GM19035 (cell line): ENCODE results near the gene TMEM115.
"Not testable (repeated sequence)": the region's sequence is repeated elsewhere in the genome, so short reads cannot be mapped to it uniquely, and the experiment has no call there.

Source experiments
- ATAC-seq: cut with Tn5 transposase; IDR thresholded peaks from one replicate; pipeline ENCODE4 v1.9.1; 2021; ENCODE audit not compliant: unreplicated experiment

Gene TMEM115

GRCh38 chr3:50319181-50319893 is 40.0 kb downstream of the TMEM115 start:
- ATAC-seq = no peak

DNA sequence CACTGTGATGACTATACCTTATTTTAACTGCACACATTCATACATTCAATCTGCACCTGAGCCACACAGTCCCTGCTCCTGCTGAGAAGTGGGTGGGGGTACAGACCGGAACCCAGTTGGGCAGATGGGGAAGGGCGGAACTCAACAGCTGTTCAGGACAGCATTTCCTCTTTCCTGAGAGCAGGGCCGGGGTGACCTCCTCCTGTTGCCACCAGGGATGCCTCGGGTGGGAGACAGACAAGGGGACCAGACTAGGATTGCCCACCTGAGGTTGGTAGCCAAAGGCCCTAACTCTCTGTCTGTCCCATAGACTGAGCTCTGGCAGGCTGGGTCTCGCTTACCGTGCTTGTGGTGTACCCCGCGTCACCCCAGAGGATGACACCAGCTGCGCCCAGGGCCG is 40.7 kb downstream of the TMEM115 start:
- no peak for ATAC-seq

GRCh38 chr3:50318163-50318562 is 41.2 kb downstream of the TMEM115 start:
- ATAC-seq = no peak

DNA sequence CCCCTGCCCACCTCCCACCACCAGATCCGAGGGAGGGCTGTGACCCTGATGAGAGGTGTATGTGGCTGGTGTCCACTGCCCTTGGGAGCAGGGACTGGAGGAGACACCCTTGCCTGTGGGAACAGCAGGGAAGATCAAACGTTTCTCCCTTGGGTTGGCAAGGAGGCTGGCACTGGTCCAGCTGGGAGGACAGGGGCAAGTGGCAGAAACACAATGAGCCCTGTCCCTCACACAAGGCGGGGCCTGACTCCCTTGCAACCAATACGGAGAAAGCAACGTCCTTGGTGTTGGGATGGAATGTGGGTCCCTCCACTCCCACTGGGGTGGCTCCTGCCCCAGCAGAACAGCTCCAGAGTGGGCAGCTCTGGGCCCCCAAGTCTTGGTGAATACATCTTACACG is 42.0 kb downstream of the TMEM115 start:
- no peak for ATAC-seq

DNA sequence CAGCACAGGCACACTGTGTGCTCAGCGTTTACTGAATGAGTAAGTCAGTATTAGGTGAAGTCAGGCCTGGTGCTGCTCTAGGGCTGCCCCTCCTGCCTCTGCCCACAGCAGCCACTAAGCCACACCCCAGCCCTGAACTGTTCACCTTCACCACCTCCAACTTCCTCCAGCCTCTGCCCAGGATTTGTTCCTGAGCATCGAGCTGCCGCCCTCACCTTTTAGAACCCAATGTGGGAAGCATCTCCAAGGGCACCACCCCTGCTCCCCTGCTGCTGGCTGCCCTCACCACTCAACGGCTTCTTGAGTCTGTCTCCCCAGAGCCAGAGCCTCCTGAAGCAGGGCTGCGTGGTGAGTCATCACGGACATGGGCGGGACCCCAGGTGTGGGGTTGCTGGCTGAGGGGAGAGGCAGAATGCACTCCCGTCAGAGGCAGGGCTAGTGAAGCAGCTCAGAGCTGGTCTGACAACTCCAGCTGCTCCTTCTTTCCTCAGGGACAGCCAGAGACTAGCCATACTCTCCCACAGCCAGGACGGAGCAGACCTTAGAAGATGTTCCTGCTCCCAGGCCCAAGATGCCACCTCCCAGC is 42.6 kb downstream of the TMEM115 start:
- ATAC-seq = no peak

GRCh38 chr3:50314816-50315215 is 44.5 kb downstream of the TMEM115 start:
- ATAC-seq = no peak

DNA sequence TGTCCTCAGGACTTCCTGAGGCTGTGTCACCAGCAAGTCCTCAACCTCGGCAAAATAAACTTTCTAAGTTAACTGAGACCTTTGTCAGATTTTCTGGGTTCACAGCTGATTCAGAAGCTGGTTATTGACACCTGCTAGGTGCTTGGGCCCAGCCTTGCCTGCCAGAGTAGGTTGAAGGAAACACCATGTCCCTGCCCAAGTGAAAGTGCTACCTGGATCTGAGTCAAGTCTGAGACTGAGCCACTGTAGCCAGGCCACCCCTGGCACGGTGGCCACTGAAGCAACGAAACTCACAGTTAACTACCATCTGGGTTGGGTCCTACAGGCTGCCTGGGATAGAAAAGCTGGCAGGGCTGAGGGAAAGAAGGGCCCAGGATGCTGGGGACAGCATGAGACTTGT is 45.0 kb downstream of the TMEM115 start:
- ATAC-seq = no peak

DNA sequence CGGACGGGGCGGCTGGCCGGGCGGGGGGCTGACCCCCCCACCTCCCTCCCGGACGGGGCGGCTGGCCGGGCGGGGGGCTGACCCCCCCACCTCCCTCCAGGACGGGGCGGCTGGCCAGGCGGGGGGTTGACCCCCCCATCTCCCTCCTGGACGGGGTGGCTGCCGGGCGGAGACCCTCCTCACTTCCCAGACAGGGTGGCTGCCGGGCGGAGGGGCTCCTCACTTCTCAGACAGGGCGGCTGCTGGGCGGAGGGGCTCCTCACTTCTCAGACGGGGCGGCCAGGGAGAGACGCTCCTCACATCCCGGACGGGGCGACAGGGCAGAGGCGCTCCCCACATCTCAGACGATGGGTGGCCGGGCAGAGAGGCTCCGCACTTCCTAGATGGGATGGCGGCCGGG is 47.3 kb downstream of the TMEM115 start:
- not testable (repeated sequence) for ATAC-seq
